Activated CD8-positive, alpha-beta T cell treated with anti-CD3 and anti-CD28 coated beads for 36 hours (primary cell): ENCODE measurements around the gene DNAJC18. TPM values are rescaled to one million over a fixed set of nuclear protein-coding genes. Genes with fewer than 3 reads are reported as not detected.

Experiments
- ATAC-seq: fragments of 200-7000 bp; cut with Tn5 transposase; one replicate; pipeline ENCODE4 v1.10.0; 2021; ENCODE audit warnings: mild to moderate bottlenecking, moderate library complexity
- CTCF ChIA-PET: fragments of 350-600 bp; sonication (Branson Sonifier 250); formaldehyde crosslinking; loops from one replicate; lab custom pipeline; 2021; ENCODE audit warnings: antibody characterized with exemption; lab: Charles Lee
- POLR2A ChIA-PET: fragments of 350-600 bp; sonication (Branson Sonifier 250); formaldehyde crosslinking; loops from one replicate; lab custom pipeline; 2021; ENCODE audit warnings: antibody characterized with exemption; lab: Charles Lee
- DNase-seq: peaks from one replicate; pipeline ENCODE4 v3.0.0-alpha.2; 2020
- H3K27ac Mint-ChIP-seq: one replicate; pipeline ENCODE4 v1.8.0; 2021; ENCODE audit warnings: mild to moderate bottlenecking, mixed read lengths
- H3K27me3 Mint-ChIP-seq: one replicate; pipeline ENCODE4 v1.8.0; 2021; ENCODE audit warnings: mixed read lengths
- H3K36me3 Mint-ChIP-seq: one replicate; pipeline ENCODE4 v1.8.0; 2021; ENCODE audit warnings: low read depth, mixed read lengths
- H3K4me1 Mint-ChIP-seq: one replicate; pipeline ENCODE4 v1.8.0; 2021; ENCODE audit warnings: low read depth, mixed read lengths
- H3K4me3 Mint-ChIP-seq: one replicate; pipeline ENCODE4 v1.8.0; 2021; ENCODE audit warnings: mild to moderate bottlenecking, moderate library complexity, mixed read lengths
- H3K9me3 Mint-ChIP-seq: one replicate; pipeline ENCODE4 v1.8.0; 2021; ENCODE audit warnings: mixed read lengths
- intact Hi-C: fragments of 100-400 bp; cut with micrococcal nuclease; formaldehyde crosslinking; loops from one replicate; pipeline ENCODE4 v1.10.0; 2022
- total RNA-seq, 2 experiments: library from RNA; stranded (reverse); gene quantifications; one replicate each; pipeline ENCODE4 v1.2.3, GENCODE V29; 2021
- TF ChIP-seq, protein P1 (sequence below): fragments of 200-600 bp; IDR thresholded peaks from one replicate; pipeline ENCODE4 v1.8.0; 2022; ENCODE audit warnings: antibody characterized with exemption, mild to moderate bottlenecking

Gene DNAJC18
- total RNA-seq, 2 experiments from 2014 or later = 24.9 to 27.5 TPM

DNA sequence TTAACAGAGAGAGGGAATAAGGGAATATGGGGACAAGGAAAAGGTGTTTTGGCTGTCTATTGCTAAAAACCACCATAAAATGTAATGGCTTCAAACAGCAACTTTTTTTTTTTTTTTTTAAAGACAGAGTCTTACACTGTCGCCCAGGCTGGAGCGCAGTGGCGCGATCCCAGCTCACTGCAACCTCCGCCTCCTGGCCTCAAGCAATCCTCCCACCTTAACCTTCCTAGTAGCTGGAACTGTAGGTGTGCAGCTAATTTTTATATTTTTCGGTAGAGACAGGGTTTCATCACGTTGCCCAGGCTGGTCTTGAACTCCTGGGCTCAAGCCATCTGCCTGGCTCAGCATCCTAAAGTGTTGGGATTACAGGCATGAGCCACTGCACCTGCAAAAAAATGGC lies 31.1 kb downstream of the DNAJC18 start:
- POLR2A ChIA-PET = interaction anchor here (0.9 to 2.2 kb wide), 2 partner anchors 13 to 49 kb away, joined by 3 to 5 read pairs; partner anchors contain the start of gene PROB1

DNA sequence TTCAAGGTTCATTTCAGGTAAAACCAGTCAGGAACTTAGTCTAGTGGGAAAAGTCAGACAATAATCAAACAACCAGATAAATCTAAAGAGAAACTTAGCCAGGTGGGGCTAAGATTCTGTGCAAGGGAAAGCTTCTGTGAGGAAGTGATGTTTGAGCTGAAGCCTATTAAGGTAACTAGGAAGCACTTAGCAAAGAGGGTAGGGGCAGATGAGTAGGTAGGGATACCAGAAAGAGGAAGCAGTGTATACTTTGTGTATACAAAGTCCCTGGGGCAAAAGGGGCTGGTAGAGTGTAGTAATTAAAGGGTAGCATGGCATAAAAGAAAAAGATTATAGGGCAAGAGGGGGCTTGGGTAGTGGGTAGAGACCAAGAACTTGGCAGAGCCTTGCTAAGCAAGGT lies 31.8 kb downstream of the DNAJC18 start:
- TF ChIP-seq, protein P1, sequence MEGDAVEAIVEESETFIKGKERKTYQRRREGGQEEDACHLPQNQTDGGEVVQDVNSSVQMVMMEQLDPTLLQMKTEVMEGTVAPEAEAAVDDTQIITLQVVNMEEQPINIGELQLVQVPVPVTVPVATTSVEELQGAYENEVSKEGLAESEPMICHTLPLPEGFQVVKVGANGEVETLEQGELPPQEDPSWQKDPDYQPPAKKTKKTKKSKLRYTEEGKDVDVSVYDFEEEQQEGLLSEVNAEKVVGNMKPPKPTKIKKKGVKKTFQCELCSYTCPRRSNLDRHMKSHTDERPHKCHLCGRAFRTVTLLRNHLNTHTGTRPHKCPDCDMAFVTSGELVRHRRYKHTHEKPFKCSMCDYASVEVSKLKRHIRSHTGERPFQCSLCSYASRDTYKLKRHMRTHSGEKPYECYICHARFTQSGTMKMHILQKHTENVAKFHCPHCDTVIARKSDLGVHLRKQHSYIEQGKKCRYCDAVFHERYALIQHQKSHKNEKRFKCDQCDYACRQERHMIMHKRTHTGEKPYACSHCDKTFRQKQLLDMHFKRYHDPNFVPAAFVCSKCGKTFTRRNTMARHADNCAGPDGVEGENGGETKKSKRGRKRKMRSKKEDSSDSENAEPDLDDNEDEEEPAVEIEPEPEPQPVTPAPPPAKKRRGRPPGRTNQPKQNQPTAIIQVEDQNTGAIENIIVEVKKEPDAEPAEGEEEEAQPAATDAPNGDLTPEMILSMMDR = no peak
- H3K9me3 Mint-ChIP-seq = no peaks in the 10 kb centered on the region
- intact Hi-C loops = no loop called here
- POLR2A ChIA-PET = interaction anchor here (2.2 to 6.5 kb wide), 2 partner anchors 7 to 13 kb away, joined by 5 to 49 read pairs; partner anchors contain the start of gene PROB1
- H3K4me1 Mint-ChIP-seq = peaks cover 27% of the 10 kb centered on the region
- no peaks in the 10 kb centered on the region for H3K27me3 Mint-ChIP-seq
- no peak overlapping the region for H3K27ac Mint-ChIP-seq
- CTCF ChIA-PET = interaction anchor here (1.0 to 1.5 kb wide), 2 partner anchors 105 kb away, joined by 4 to 5 read pairs; no protein-coding TSS in a partner anchor
- no peak for DNase-seq
- H3K36me3 Mint-ChIP-seq = no peaks in the 10 kb centered on the region
- no peak for ATAC-seq
- no peak overlapping the region for H3K4me3 Mint-ChIP-seq

More for the DNA sequence above, 31.1 kb downstream of the DNAJC18 start:
- ATAC-seq = no peak
- Mint-ChIP-seq H3K27ac (no peak overlapping the region), H3K4me3 (no peak overlapping the region), H3K9me3 (no peaks in the 10 kb centered on the region), H3K27me3 (no peaks in the 10 kb centered on the region), H3K4me1 (peaks cover 25% of the 10 kb centered on the region), H3K36me3 (peaks cover 1% of the 10 kb centered on the region)
- intact Hi-C loops = no loop called here
- CTCF ChIA-PET = interaction anchor here (1.5 kb wide), 1 partner anchor 105 kb away, joined by 4 read pairs; no protein-coding TSS in a partner anchor
- TF ChIP-seq, protein P1 = no peak
- DNase-seq = no peak

DNA sequence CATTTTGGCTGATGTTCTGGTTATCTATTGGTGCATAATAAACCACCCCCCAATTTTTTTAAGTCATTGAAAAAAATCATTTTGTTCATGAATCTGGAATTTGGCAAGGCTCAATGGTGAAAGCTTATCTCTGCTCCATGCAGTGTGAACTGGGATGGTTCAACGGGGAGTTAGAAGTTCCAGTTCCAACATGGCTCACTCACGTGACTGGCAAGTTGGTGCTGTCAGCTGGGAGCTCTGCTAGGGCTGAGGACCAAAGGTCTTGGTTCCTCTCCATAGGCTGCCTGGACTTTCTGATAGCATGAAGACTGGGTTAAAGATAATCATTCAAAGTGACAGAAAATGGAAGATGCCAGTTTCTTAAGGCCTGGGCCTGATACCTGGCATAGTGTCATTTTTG lies 32.4 kb downstream of the DNAJC18 start:
- intact Hi-C loops = no loop called here
- DNase-seq (no peak), ATAC-seq (no peak)
- no peaks in the 10 kb centered on the region for H3K27me3 Mint-ChIP-seq
- H3K27ac Mint-ChIP-seq = no peak overlapping the region
- TF ChIP-seq, protein P1 = no peak
- ChIA-PET POLR2A (interaction anchor here (0.6 to 6.5 kb wide), 6 partner anchors 8 to 1087 kb away, joined by 3 to 49 read pairs (median 4); partner anchors contain the start of gene PROB1), CTCF (interaction anchor here (1.0 to 1.1 kb wide), 2 partner anchors 106 to 168 kb away, joined by 3 to 5 read pairs; no protein-coding TSS in a partner anchor)
- no peaks in the 10 kb centered on the region for H3K36me3 Mint-ChIP-seq
- no peaks in the 10 kb centered on the region for H3K9me3 Mint-ChIP-seq
- H3K4me1 Mint-ChIP-seq = peaks cover 28% of the 10 kb centered on the region
- H3K4me3 Mint-ChIP-seq = no peak overlapping the region

DNA sequence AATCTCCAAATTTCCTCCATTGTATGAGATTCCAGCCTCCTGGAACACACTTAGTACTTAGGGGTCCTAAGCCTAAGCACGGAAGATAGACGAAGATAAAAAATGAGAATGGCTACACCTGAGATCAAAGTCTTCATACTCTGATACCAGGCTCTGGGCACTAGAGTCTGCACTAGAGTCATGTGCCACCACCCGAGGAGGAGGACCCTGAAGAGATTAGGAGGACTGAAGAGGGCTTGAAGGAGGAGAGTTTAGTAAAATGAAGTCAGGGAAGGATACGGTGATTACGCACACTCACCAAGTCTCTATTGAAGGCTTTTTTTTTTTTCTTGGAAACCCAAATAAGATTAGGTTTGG lies 34.9 kb downstream of the DNAJC18 start:
- ATAC-seq (no peak), DNase-seq (peak; percentile 30)
- intact Hi-C loops = no loop called here
- Mint-ChIP-seq H3K4me1 (peaks cover 34% of the 10 kb centered on the region), H3K4me3 (peak overlapping the region; percentile 85), H3K27me3 (no peaks in the 10 kb centered on the region), H3K9me3 (no peaks in the 10 kb centered on the region), H3K27ac (peak overlapping the region; percentile 99), H3K36me3 (no peaks in the 10 kb centered on the region)
- CTCF ChIA-PET = interaction anchor here (1.4 to 4.4 kb wide), 3 partner anchors 12 to 104 kb away, joined by 3 to 34 read pairs (median 5); no protein-coding TSS in a partner anchor
- TF ChIP-seq, protein P1 = no peak
- POLR2A ChIA-PET = interaction anchor here (0.6 to 6.5 kb wide), 9 partner anchors 10 to 157 kb away, joined by 3 to 49 read pairs (median 4); partner anchors contain the start of genes DNAJC18, MZB1, PAIP2 and UBE2D2
